GM12878 (cell line): ENCODE data around the gene ATP13A4. TPM values are rescaled to one million over a fixed set of nuclear protein-coding genes. Genes with fewer than 3 reads are reported as not detected.

ENCODE experiments used
- ATAC-seq: fragments of 200-7000 bp; cut with Tn5 transposase; 3 replicates; pipeline ENCODE4 v1.9.1; 2020; ENCODE audit warnings: mild to moderate bottlenecking, moderate library complexity
- Bru-seq: library from RNA; stranded (reverse); fragments of 400-500 nt; gene quantifications from one replicate; lab custom pipeline; 2021; lab: Mats Ljungman, UMichigan
- BruChase-seq, 2 experiments: library from RNA; stranded (reverse); fragments of 400-500 nt; gene quantifications; one replicate each; lab custom pipeline; 2021; lab: Mats Ljungman, UMichigan
- BruUV-seq: library from RNA; stranded (reverse); fragments of 400-500 nt; replicated peaks from 2 replicates; lab custom pipeline; 2021; lab: Mats Ljungman, UMichigan
- CTCF ChIA-PET: fragments of 300-600 bp; sonication (Branson Sonifier 250); formaldehyde crosslinking; extraction: SDS; loops from one replicate; lab custom pipeline; 2021; ENCODE audit warnings: inconsistent platforms; lab: Yijun Ruan, JAX
- POLR2A ChIA-PET: fragments of 350-600 bp; formaldehyde crosslinking; extraction: SDS; loops from one replicate; lab custom pipeline; 2021; ENCODE audit warnings: inconsistent platforms; lab: Charles Lee
- RAD21 ChIA-PET: fragments of 300-600 bp; sonication (Branson Sonifier 250); formaldehyde crosslinking; loops from one replicate; lab custom pipeline; 2023; ENCODE audit warnings: antibody characterized with exemption; ENCODE audit not compliant: unreplicated experiment; lab: Charles Lee
- SMC1A ChIA-PET: fragments of 300-600 bp; sonication (Branson Sonifier 250); formaldehyde crosslinking; loops from one replicate; lab custom pipeline; 2023; ENCODE audit not compliant: unreplicated experiment, uncharacterized antibody; lab: Charles Lee
- DNase-seq: peaks from one replicate; pipeline ENCODE4 v3.0.0-alpha.2; 2011; ENCODE audit warnings: low read depth, low spot score
- FAIRE-seq: peaks from 3 replicates; lab custom pipeline; 2011; peaks lifted over from hg19 to GRCh38; lab: Jason Lieb, UNC
- H2AFZ ChIP-seq: 2 replicates; pipeline ENCODE4 v1.6.0; 2011; ENCODE audit warnings: low read depth, low read length, control low read depth; ENCODE audit not compliant: control insufficient read depth
- H3K27ac ChIP-seq: 2 replicates; pipeline ENCODE4 v1.5.1; 2011; ENCODE audit warnings: control low read depth; ENCODE audit not compliant: control insufficient read depth, insufficient read depth
- H3K27me3 ChIP-seq, 2 experiments: replicated peaks in 1 of 2; 2 replicates each; pipeline versions ENCODE4 v1.6.0 to v1.6.1; 2011; ENCODE audit warnings: low read length in 1 of 2; ENCODE audit not compliant: control insufficient read depth in 2 of 2, insufficient read depth in 2 of 2
- H3K36me3 ChIP-seq, 2 experiments: 2 replicates each; pipeline ENCODE4 v1.5.1; 2011; ENCODE audit warnings: low read length in 1 of 2; ENCODE audit not compliant: control insufficient read depth in 2 of 2, insufficient read depth in 2 of 2
- H3K4me1 ChIP-seq: 2 replicates; pipeline ENCODE4 v1.6.1; 2011; ENCODE audit warnings: mild to moderate bottlenecking, low read length, moderate library complexity, mixed read lengths; ENCODE audit not compliant: control insufficient read depth, insufficient read depth
- H3K4me2 ChIP-seq: 2 replicates; pipeline ENCODE4 v1.6.0; 2011; ENCODE audit warnings: control low read depth; ENCODE audit not compliant: control insufficient read depth, insufficient read depth
- H3K4me3 ChIP-seq: fragments of 200-600 bp; sonication (generic); 2 replicates; pipeline ENCODE4 v1.5.1; 2016
- H3K79me2 ChIP-seq: 2 replicates; pipeline ENCODE4 v1.6.0; 2011; ENCODE audit warnings: low read length; ENCODE audit not compliant: control insufficient read depth, insufficient read depth
- H3K9ac ChIP-seq: 2 replicates; pipeline ENCODE4 v1.8.0; 2011; ENCODE audit warnings: low read length, control low read depth, mixed read lengths; ENCODE audit not compliant: control insufficient read depth, insufficient read depth
- H3K9me3 ChIP-seq: replicated peaks from 3 replicates; pipeline ENCODE4 v1.5.1; 2011; ENCODE audit warnings: mild to moderate bottlenecking, low read length; ENCODE audit not compliant: control insufficient read depth, insufficient read depth
- H4K20me1 ChIP-seq: 2 replicates; pipeline ENCODE4 v1.6.0; 2011; ENCODE audit not compliant: control insufficient read depth, insufficient read depth
- MTA2 ChIP-seq: fragments of 450-650 bp; IDR thresholded peaks from 2 replicates; pipeline ENCODE4 v1.6.1; 2016; ENCODE audit warnings: low read depth, mild to moderate bottlenecking, moderate library complexity
- RBBP5 ChIP-seq: fragments of 200-600 bp; sonication (generic); conservative IDR thresholded peaks from 2 replicates; pipeline ENCODE4 v1.6.1; 2016
- RCOR1 ChIP-seq: conservative IDR thresholded peaks from 2 replicates; pipeline ENCODE4 v1.6.1; 2012; ENCODE audit warnings: low read depth, low read length, improper control_type of control experiment
- SREBF2 ChIP-seq: IDR thresholded peaks from 2 replicates; pipeline ENCODE4 v1.6.1; 2012; ENCODE audit warnings: mild to moderate bottlenecking, low read length
- WRNIP1 ChIP-seq: IDR thresholded peaks from 2 replicates; pipeline ENCODE4 v1.6.1; 2011; ENCODE audit warnings: low read depth, low read length, improper control_type of control experiment, borderline replicate concordance
- ZNF207 ChIP-seq: fragments of 450-650 bp; IDR thresholded peaks from 2 replicates; pipeline ENCODE4 v1.6.1; 2014; ENCODE audit warnings: antibody characterized with exemption, mild to moderate bottlenecking, borderline replicate concordance
- ZNF622 ChIP-seq: fragments of 450-650 bp; IDR thresholded peaks from 2 replicates; pipeline ENCODE4 v1.6.1; 2017; ENCODE audit warnings: mild to moderate bottlenecking, inconsistent platforms
- WGBS: methylation state at CpG from one replicate; pipeline ENCODE4 v1.1.6; 2016; ENCODE audit warnings: low lambda C conversion rate; ENCODE audit not compliant: insufficient replicate concordance, insufficient coverage; ENCODE audit errors: missing lambda C conversion rate; 5-methylcytosine and 5-hydroxymethylcytosine counted together
- in situ Hi-C: fragments of 300-500 bp; cut with MboI; formaldehyde crosslinking; loops from 9 replicates; pipeline ENCODE4 v1.14.3; 2018; ENCODE audit warnings: mixed read lengths
- intact Hi-C: fragments of 100-400 bp; cut with micrococcal nuclease; formaldehyde crosslinking; loops from one replicate; pipeline ENCODE4 v1.14.2; 2022; ENCODE audit not compliant: unreplicated experiment
- long read RNA-seq, 2 experiments: library from polyadenylated mRNA; unstranded; transcript quantifications; one replicate each; pipeline ENCODE4 v2.0.0, GENCODE V29; 2019 to 2020
- polyA minus RNA-seq, 3 experiments: library from RNA; depleted of rRNA, polyadenylated mRNA; stranded (reverse); fragments of >200 nt; gene quantifications; 2 replicates each; pipeline ENCODE4 v1.2.3, GENCODE V29; 2011
- polyA plus RNA-seq, 11 experiments: library from polyadenylated mRNA; depleted of rRNA in 4 of 11; unstranded in 6 of 11; stranded (reverse) in 5 of 11; fragments of >200 nt; fragmentation: Nextera tagmentation in 4 of 11; fragmentation: Illumina TruSeq in 1 of 11; extraction: Ambion mirVana in 4 of 11; extraction: Trizol in 1 of 11; gene quantifications; 1 replicate in 1 of 11; 2 replicates in 10 of 11; pipeline versions ENCODE4 v1.2.1 to v1.2.3, GENCODE V29; 2011 to 2016; ENCODE audit warnings: inconsistent platforms in 2 of 11, missing spikeins in 2 of 11, low read depth in 1 of 11
- total RNA-seq, 4 experiments: library from RNA; depleted of rRNA in 3 of 4; stranded (reverse); fragments of >200 nt in 3 of 4; fragmentation: Illumina TruSeq in 1 of 4; extraction: Trizol in 1 of 4; gene quantifications; 2 replicates each; pipeline versions ENCODE4 v1.2.1 to v1.2.3, GENCODE V29; 2013 to 2021
- TF ChIP-seq, protein P1 (sequence below): fragments of 450-650 bp; IDR thresholded peaks from 2 replicates; pipeline ENCODE4 v1.6.1; 2014; ENCODE audit warnings: mild to moderate bottlenecking
- TF ChIP-seq, protein P2 (sequence below): fragments of 450-650 bp; IDR thresholded peaks from 2 replicates; pipeline ENCODE4 v1.6.1; 2017; ENCODE audit warnings: mild to moderate bottlenecking

The ATP13A4 gene, protein sequence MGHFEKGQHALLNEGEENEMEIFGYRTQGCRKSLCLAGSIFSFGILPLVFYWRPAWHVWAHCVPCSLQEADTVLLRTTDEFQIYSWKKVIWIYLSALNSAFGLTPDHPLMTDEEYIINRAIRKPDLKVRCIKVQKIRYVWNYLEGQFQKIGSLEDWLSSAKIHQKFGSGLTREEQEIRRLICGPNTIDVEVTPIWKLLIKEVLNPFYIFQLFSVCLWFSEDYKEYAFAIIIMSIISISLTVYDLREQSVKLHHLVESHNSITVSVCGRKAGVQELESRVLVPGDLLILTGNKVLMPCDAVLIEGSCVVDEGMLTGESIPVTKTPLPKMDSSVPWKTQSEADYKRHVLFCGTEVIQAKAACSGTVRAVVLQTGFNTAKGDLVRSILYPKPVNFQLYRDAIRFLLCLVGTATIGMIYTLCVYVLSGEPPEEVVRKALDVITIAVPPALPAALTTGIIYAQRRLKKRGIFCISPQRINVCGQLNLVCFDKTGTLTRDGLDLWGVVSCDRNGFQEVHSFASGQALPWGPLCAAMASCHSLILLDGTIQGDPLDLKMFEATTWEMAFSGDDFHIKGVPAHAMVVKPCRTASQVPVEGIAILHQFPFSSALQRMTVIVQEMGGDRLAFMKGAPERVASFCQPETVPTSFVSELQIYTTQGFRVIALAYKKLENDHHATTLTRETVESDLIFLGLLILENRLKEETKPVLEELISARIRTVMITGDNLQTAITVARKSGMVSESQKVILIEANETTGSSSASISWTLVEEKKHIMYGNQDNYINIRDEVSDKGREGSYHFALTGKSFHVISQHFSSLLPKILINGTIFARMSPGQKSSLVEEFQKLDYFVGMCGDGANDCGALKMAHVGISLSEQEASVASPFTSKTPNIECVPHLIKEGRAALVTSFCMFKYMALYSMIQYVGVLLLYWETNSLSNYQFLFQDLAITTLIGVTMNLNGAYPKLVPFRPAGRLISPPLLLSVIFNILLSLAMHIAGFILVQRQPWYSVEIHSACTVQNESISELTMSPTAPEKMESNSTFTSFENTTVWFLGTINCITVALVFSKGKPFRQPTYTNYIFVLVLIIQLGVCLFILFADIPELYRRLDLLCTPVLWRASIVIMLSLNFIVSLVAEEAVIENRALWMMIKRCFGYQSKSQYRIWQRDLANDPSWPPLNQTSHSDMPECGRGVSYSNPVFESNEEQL
- 25.8 and 27.6 TPM in 2 replicates for total RNA-seq (2013; cell fraction: nucleolus; rRNA removed)
- 0.49 and 1.4 TPM in 2 replicates for total RNA-seq (2014; rRNA removed)
- 0.78 and 1.3 TPM in 2 replicates for total RNA-seq (2014; rRNA removed; fragmentation: Illumina TruSeq; extraction: Trizol)
- total RNA-seq (2021), result 1.0 TPM in 2 replicates
- 0.45 TPM for polyA plus RNA-seq (2011; ENCODE audit: low read depth)
- polyA plus RNA-seq (2011; rRNA removed), result 1.7 and 1.9 TPM in 2 replicates
- polyA plus RNA-seq (2011; cell fraction: cytosol; rRNA removed), result 0.74 and 0.84 TPM in 2 replicates
- 4.2 and 5.0 TPM in 2 replicates for polyA plus RNA-seq (2011; cell fraction: nucleus; rRNA removed)
- 0.88 and 1.1 TPM in 2 replicates for polyA plus RNA-seq (2012)
- polyA plus RNA-seq (2014; fragmentation: Illumina TruSeq; extraction: Trizol), result 1.00 and 1.2 TPM in 2 replicates
- under 1 TPM; 0.29 to 0.75 TPM for polyA plus RNA-seq (2014; fragmentation: Nextera tagmentation; extraction: Ambion mirVana)
- 0.37 and 1.1 TPM in 2 replicates for polyA plus RNA-seq (2014; rRNA removed)
- polyA plus RNA-seq (2016; fragmentation: Nextera tagmentation; extraction: Ambion mirVana), result under 1 TPM in 1 of 2 experiments, not detected in 1; 0.86 TPM
- polyA minus RNA-seq (2011; rRNA and poly(A)+ RNA removed), result 3.1 and 5.3 TPM in 2 replicates
- 0.40 and 1.1 TPM in 2 replicates for polyA minus RNA-seq (2011; cell fraction: cytosol; rRNA and poly(A)+ RNA removed)
- 5.0 and 6.4 TPM in 2 replicates for polyA minus RNA-seq (2011; cell fraction: nucleus; rRNA and poly(A)+ RNA removed)
- percentile 41 among the genes with signal in this experiment for Bru-seq, nascent RNA
- percentile 42 among the genes with signal in this experiment for BruChase-seq, experiment 1, labeled RNA remaining after a 6-hour chase
- percentile 42 among the genes with signal in this experiment for BruChase-seq, experiment 2, labeled RNA remaining after a 2-hour chase
- long read RNA-seq, experiment 1, partial matches to known transcripts, result 0 of 1 reads
- long read RNA-seq, experiment 1, other reads (novel, unspliced or antisense), result 1 of 1 reads
- long read RNA-seq, experiment 2, partial matches to known transcripts, result 1 of 3 reads
- long read RNA-seq, experiment 2, other reads (novel, unspliced or antisense), result 2 of 3 reads

DNA sequence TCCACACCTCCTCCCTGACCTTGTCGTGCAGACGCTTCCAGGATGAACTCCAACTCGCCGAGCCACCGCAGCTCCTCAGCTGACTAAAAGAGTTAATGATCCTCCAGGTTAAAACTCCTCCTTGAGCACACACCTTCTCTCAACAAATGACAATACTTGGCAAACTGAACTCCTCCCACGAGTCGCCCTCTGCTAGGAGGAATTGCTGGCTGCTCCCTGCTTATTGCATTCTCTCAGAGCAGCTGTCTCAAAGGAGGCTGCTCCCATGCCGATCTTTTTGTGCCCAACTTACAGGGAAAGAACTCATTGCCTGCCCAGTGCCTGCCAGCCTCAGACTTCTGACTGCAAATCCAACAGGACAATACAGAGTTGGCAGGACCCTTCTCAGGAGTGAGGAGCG is at the start of gene ATP13A4:
TSS of gene ATP13A4 (minus strand) at position 85 of the 400 bp plus-strand sequence. CDS start 96 bp downstream, outside the sequence.
- no peaks in the 10 kb centered on the region for H3K27me3 ChIP-seq
- H3K4me1 ChIP-seq, result no peaks in the 10 kb centered on the region
- intact Hi-C loops (no loop called here), in situ Hi-C loops (no loop called here)
- no peaks in the 10 kb centered on the region for H3K79me2 ChIP-seq
- no peak within 1 kb of the TSS for H3K27ac ChIP-seq
- no peak for ATAC-seq
- no peaks in the 10 kb centered on the region for H4K20me1 ChIP-seq
- no peak within 1 kb of the TSS for H3K9ac ChIP-seq
- ChIA-PET CTCF (interaction anchor here (0.7 kb wide), 1 partner anchor 360 kb away, joined by 3 read pairs; no protein-coding TSS in a partner anchor), RAD21 (no interaction called here), POLR2A (no interaction called here), SMC1A (no interaction called here)
- H2AFZ ChIP-seq, result no peak within 1 kb of the TSS
- TF ChIP-seq, protein P1, sequence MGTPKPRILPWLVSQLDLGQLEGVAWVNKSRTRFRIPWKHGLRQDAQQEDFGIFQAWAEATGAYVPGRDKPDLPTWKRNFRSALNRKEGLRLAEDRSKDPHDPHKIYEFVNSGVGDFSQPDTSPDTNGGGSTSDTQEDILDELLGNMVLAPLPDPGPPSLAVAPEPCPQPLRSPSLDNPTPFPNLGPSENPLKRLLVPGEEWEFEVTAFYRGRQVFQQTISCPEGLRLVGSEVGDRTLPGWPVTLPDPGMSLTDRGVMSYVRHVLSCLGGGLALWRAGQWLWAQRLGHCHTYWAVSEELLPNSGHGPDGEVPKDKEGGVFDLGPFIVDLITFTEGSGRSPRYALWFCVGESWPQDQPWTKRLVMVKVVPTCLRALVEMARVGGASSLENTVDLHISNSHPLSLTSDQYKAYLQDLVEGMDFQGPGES, result no peak
- TF ChIP-seq ZNF622 (no peak), RBBP5 (no peak), MTA2 (no peak), RCOR1 (no peak), WRNIP1 (no peak), SREBF2 (no peak), ZNF207 (no peak)
- TF ChIP-seq, protein P2, sequence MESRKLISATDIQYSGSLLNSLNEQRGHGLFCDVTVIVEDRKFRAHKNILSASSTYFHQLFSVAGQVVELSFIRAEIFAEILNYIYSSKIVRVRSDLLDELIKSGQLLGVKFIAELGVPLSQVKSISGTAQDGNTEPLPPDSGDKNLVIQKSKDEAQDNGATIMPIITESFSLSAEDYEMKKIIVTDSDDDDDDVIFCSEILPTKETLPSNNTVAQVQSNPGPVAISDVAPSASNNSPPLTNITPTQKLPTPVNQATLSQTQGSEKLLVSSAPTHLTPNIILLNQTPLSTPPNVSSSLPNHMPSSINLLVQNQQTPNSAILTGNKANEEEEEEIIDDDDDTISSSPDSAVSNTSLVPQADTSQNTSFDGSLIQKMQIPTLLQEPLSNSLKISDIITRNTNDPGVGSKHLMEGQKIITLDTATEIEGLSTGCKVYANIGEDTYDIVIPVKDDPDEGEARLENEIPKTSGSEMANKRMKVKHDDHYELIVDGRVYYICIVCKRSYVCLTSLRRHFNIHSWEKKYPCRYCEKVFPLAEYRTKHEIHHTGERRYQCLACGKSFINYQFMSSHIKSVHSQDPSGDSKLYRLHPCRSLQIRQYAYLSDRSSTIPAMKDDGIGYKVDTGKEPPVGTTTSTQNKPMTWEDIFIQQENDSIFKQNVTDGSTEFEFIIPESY, result no peak
- no peaks in the 10 kb centered on the region for H3K9me3 ChIP-seq
- no TSS peak for BruUV-seq
- no peak within 1 kb of the TSS for H3K4me2 ChIP-seq
- no peak for FAIRE-seq
- H3K4me3 ChIP-seq, result no peak within 1 kb of the TSS
- no peaks in the 10 kb centered on the region for H3K36me3 ChIP-seq
- 69% methylated on average over 9 of the region's 9 CpGs for WGBS
- DNase-seq, result no peak
